Urinary bladder (tissue), 4 donors: ENCODE measurements around the gene CSAD. TPM values are rescaled to one million over a fixed set of nuclear protein-coding genes. Genes with fewer than 3 reads are reported as not detected.

Experiments
- DNase-seq: peaks from one replicate; pipeline ENCODE4 v3.0.0-alpha.2; 2015; ENCODE audit errors: extremely low spot score
- H3K27ac ChIP-seq: one replicate; pipeline ENCODE4 v1.5.1; 2013; ENCODE audit warnings: low read depth, mild to moderate bottlenecking, moderate library complexity
- H3K36me3 ChIP-seq: one replicate; pipeline ENCODE4 v1.6.1; 2013; ENCODE audit warnings: mild to moderate bottlenecking, moderate library complexity; ENCODE audit not compliant: insufficient read depth
- H3K4me1 ChIP-seq: one replicate; pipeline ENCODE4 v1.6.1; 2013; ENCODE audit warnings: mild to moderate bottlenecking, moderate library complexity; ENCODE audit not compliant: insufficient read depth
- H3K4me3 ChIP-seq: one replicate; pipeline ENCODE4 v1.5.1; 2013; ENCODE audit warnings: low read depth, low read length
- WGBS: extraction: QIAGEN DNeasy Blood & Tissue Kit; methylation state at CpG from one replicate; pipeline ENCODE4 v1.1.7; 2013; 5-methylcytosine and 5-hydroxymethylcytosine counted together
- polyA plus RNA-seq: library from polyadenylated mRNA; stranded (reverse); fragments of 200-250 nt; gene quantifications from one replicate; pipeline ENCODE4 v1.2.3, GENCODE V29; 2013
- total RNA-seq: library from RNA; depleted of rRNA; stranded (reverse); fragments of >200 nt; gene quantifications from one replicate; pipeline ENCODE4 v1.2.3, GENCODE V29; 2014
- donor health status: healthy with polysubstance abuse.
- donor health status: healthy.

The CSAD gene
- total and polyA plus RNA-seq, 2 donors = 19.1 to 36.9 TPM

DNA sequence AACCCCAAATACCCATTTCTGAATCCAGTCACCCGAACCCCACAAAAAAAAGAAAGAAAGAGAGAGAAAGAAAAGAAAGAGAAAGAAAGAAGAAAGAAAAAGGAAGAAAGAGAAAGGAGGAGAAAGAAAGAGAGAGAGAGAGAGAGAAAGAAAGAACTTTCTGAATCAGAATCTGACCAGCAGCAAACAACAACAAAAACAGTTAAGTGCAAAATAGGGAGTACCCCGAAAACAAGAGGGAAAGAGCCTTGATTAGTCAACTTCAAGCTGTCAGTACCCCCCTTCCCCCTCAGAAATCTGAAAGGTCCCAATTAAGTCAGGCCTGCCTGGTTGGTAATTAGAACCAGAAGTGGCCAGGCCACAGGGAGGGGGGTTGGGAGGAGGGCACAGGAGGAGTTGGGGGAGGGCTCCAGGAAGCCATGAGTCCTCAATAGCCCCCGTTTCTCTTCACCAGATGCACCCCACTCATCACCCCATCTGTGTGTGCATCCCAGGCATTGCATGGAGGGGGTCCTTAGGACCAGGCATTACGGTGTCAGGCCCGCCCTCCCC, 41.5 kb upstream of the CSAD start:
- H3K27ac ChIP-seq = peak overlapping the region; percentile 98
- no peak overlapping the region for H3K4me3 ChIP-seq
- no peaks in the 10 kb centered on the region for H3K4me1 ChIP-seq
- no peaks in the 10 kb centered on the region for H3K36me3 ChIP-seq
- DNase-seq = no peak
- WGBS = 44% methylated on average over 5 of the region's 5 CpGs

DNA sequence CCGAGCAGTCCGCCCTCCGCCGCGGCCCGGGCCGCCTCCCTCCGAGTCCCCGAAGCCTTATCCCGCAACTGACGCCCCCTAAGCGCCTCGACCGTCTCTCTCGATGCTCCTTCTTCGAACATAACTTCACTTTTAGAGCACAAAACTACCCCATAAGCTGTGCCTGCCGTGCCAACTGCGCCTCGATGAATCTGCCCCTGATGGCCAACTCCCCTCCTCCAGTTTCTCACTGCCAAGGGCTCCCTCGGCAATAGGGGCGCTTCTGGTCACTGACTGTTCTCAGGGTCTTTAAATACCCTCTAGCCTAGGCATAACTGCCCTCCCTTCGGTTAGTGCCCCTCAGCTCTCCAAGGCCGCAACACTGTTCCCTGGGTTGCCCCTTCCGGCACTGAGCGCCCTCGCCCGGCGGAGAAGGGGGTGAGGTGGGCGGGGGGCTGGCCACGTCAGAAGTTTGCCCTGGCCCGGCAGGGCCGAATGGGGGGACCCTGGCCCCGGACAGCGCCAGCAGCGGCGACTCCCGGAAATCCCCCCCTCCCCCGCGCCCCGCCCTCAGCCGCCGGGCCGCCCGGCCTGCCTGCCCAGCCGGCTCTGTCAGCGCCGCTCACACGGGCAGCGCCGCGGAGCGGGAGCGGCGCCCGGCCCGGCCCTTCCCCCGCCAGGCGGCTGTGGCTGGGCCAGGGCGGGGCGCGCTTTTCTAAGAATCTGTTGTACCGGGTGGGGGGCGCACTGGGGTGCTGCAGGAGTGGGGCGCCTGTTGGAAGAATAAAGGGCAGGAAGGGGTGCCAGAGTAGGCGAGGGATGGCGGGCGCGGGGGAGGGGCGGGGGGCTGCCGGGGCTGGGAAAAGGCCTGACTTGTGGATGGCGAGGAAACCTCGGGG, 40.7 kb upstream of the CSAD start:
- Histone ChIP-seq H3K36me3 (no peaks in the 10 kb centered on the region), H3K27ac (peak overlapping the region; percentile 98), H3K4me1 (no peaks in the 10 kb centered on the region), H3K4me3 (peak overlapping the region; percentile 82)
- DNase-seq = no peak
- 1% methylated on average over 72 of the region's 72 CpGs for WGBS

GRCh38 chr12:53220694-53221202, 40.0 kb upstream of the CSAD start:
- peak; percentile 74 for DNase-seq
- under 1% methylated on average over 42 of the region's 42 CpGs for WGBS
- H3K27ac ChIP-seq = no peak overlapping the region
- no peaks in the 10 kb centered on the region for H3K4me1 ChIP-seq
- peak overlapping the region; percentile 82 for H3K4me3 ChIP-seq
- H3K36me3 ChIP-seq = no peaks in the 10 kb centered on the region

DNA sequence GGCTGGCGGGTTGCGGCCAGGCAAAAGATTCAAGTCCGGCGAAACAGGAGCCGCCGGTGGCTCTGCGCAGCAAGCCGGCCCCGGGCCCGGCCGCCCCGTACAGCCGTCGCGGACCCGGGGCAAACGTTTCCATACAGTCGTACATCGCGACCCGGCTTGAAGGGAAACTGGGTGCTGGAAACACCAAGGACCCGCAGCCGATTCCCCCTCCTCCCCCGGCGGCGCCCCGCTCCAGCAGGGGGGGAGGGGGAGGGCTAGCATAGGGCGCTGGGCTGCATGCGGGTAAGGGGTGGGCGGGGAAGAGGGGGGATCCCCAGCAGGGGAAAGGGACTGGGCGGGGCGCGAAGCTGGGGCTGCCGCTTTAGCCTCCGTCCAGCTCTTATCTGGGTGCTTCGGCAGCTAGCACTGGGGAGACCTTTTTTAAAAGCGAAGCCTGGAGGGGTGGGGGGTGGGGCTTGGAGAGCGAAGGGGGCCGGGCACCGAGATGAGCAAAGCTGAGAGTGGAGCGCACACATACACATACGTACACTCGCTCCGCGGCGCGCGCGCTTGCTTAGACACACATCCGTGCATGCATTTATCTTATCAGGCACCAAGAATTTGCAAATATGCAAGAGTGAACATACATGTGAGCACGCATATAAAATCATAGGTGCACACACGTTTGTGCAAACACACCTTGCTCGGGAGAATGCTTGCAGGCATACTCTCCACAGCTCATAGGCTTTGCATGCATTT, 39.4 kb upstream of the CSAD start:
- peak overlapping the region; percentile 82 for H3K4me3 ChIP-seq
- DNase-seq = no peak
- no peaks in the 10 kb centered on the region for H3K4me1 ChIP-seq
- H3K27ac ChIP-seq = peak overlapping the region; percentile 42
- H3K36me3 ChIP-seq = peaks cover under 1% of the 10 kb centered on the region
- WGBS = under 1% methylated on average over 51 of the region's 53 CpGs

DNA sequence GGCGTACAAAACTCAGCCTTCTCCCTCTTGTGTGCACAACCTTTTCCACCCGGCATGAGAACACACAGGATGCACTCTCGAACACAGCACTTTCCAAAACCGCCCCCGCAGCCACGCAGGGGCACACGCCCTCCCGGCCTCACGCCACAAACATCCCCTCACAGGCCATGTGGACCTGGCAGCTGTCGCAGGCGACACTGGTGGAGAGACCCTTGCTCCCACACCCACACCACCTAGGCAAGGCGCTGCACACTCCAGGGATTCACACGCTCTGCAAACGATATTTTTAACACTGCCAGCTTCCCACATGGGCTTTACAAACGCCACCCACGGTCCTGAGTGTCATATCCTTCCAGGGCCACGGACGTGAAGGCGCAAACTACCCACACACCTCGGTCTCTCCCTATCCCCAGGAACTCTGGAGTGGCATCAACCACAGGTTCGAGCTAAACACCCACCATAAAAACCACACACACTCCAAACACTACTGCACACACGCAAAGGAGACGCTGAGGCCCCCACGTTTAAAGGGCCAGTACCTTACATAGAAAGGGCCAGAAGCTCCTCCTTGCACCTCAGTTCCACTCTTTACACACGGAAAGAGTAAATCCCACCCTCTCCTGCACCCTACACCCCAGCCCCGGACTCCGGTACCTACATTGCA, 38.7 kb upstream of the CSAD start:
- Histone ChIP-seq H3K4me1 (no peaks in the 10 kb centered on the region), H3K36me3 (peaks cover 4% of the 10 kb centered on the region), H3K4me3 (peak overlapping the region; percentile 82), H3K27ac (peak overlapping the region; percentile 42)
- 3% methylated on average over 27 of the region's 27 CpGs for WGBS
- DNase-seq = no peak

GRCh38 chr12:53218551-53219291, 38.0 kb upstream of the CSAD start:
- no peak for DNase-seq

GRCh38 chr12:53217931-53218307, 37.2 kb upstream of the CSAD start:
- Histone ChIP-seq H3K27ac (peak overlapping the region; percentile 76), H3K4me3 (peak overlapping the region; percentile 82), H3K4me1 (no peaks in the 10 kb centered on the region), H3K36me3 (peaks cover 4% of the 10 kb centered on the region)
- no peak for DNase-seq
- WGBS = 36% methylated on average over 3 of the region's 3 CpGs

More at GRCh38 chr12:53218551-53219291, 38.0 kb upstream of the CSAD start:
- 9% methylated on average over 30 of the region's 30 CpGs for WGBS
- Histone ChIP-seq H3K27ac (peak overlapping the region; percentile 44), H3K4me3 (peak overlapping the region; percentile 82), H3K36me3 (peaks cover 4% of the 10 kb centered on the region), H3K4me1 (no peaks in the 10 kb centered on the region)

DNA sequence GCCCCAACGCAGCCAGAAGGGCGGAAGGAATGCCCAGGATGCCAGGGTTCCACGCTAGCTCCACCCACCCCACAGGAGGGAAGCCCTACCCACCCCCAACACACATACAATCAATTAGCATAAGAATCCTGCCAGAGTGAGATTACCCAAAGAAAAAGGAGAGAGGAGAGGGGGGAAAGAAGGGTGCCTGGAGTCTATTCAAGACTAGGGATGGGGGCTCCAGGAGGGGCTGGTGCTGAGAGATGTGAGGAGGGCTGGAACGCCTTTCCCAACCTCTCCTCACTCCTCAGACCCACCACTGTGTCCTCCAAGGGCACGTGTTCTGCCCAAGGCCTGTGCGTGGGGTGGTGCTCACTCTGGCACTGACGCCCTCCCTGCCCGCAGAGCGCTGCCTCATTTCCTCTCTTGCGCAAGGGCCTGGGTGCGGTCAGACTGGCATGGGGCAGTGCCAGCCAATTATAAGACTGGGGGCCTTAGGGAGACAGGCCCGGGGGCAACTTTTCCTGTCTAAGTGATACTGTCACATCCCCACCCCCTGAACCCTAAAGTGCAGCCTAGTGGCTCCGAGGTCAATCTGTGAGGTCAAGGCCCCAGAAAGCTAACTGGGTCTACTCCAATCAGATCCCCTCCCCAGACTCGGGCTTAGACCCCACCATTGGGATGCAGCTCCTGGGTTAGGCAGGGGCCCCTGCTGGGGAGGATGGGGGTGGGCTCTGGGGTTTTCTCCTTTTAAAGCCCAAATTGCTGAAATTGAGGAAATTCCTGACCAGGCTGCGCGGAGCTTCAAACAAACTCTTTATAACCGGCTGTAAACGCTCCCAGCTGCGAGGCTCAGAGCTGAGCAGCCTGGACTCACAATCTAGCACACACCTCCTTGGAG, 36.6 kb upstream of the CSAD start:
- H3K27ac ChIP-seq = peak overlapping the region; percentile 76
- no peak overlapping the region for H3K4me3 ChIP-seq
- H3K4me1 ChIP-seq = no peaks in the 10 kb centered on the region
- 49% methylated on average over 19 of the region's 19 CpGs for WGBS
- peaks cover 4% of the 10 kb centered on the region for H3K36me3 ChIP-seq
- DNase-seq = no peak

DNA sequence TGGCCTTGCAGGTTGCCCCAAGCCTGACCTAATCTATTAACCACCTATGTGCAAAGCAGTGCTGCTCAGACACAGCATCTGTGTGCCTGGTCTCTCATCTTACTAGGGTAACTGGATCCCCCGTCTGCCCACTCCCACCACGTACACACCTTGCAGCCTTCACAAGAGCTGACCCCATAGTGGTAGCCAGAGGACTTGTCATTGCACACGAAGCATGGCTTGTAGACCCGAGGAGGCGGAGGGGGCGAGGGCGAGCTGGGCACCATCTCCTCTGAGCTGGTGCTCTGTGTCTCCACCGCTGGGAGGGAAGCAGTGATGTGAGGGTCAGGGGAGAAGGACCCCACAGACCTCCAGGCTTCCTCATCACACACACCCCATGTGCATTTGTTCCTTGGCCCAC, 34.8 kb upstream of the CSAD start:
- WGBS = 80% methylated on average over 8 of the region's 8 CpGs
- DNase-seq = no peak
- Histone ChIP-seq H3K27ac (no peak overlapping the region), H3K4me3 (no peak overlapping the region), H3K36me3 (peaks cover 4% of the 10 kb centered on the region), H3K4me1 (no peaks in the 10 kb centered on the region)

DNA sequence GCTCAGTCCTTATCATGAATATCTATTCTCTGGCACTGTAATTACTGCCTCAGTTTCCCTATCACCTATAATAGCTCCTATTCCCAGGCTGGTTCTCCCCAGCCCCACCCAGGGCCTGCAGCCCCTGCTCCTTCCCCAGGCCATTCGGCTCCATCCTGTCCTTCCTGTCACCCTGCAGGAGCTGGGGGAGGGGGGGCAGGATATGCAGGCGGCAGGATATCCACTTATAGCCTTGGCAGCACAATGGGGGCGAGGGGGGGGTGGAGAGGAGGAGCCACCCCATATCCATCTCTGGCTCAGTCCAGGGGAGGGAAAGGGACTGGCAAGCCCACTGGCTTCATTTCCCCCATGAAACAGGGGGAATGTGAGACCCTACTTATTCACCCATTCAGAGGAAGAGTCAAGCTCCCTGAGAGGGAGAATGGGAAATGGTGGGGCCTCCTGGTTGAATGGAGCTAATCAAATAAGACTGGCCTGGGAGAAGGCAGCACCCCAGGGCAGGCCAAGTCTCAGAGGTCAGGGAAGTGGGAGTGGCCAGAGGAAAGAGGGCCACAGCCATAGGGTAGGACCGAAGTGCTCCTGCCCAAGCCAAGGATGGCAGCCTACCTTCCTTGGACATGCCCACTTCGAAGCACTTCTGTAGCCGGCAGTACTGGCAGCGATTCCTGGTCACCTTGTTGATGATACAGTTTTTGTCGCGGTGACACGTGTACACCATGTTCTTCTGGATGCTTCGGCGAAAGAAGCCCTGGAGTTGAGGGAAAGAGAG, 34.1 kb upstream of the CSAD start:
- 70% methylated on average over 12 of the region's 12 CpGs for WGBS

DNA sequence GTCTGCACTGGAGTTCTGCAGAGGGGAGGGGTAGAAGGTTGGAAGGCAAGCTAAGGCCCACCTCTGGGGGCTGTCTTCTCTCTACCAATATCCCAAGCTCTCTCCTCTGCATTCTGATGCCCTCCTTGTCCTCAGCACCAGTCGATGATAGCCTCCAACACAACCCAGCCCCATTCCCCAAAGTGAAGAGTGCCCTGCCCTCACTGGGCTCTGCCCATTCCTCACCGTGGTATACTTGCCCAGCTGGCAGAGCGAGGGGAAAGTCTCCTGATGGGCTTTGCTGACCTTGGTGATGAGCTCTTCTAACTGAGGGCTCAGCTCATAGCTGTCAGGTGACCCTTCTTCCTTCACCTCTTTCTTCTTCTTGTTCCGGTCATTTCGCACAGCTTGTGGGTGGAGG, 33.5 kb upstream of the CSAD start:
- Histone ChIP-seq H3K4me1 (no peaks in the 10 kb centered on the region), H3K4me3 (no peak overlapping the region), H3K27ac (no peak overlapping the region), H3K36me3 (peaks cover 4% of the 10 kb centered on the region)
- no peak for DNase-seq
- 79% methylated on average over 5 of the region's 5 CpGs for WGBS

More for the DNA sequence above, 34.1 kb upstream of the CSAD start:
- Histone ChIP-seq H3K4me3 (no peak overlapping the region), H3K36me3 (peaks cover 4% of the 10 kb centered on the region), H3K4me1 (no peaks in the 10 kb centered on the region), H3K27ac (no peak overlapping the region)
- no peak for DNase-seq
